Prostate gland (tissue), 2 donors: ENCODE data around the gene NOLC1. TPM values are rescaled to one million over a fixed set of nuclear protein-coding genes. Genes with fewer than 3 reads are reported as not detected.

Experiments used
- DNase-seq: peaks from one replicate; pipeline ENCODE4 v3.0.0-alpha.2; 2019; ENCODE audit warnings: low spot score
- H3K27ac ChIP-seq, 2 donors: fragments of 200-600 bp; sonication (generic); 2 replicates each; pipeline ENCODE4 v1.5.1; 2017 to 2019
- H3K27me3 ChIP-seq: fragments of 200-600 bp; sonication (generic); replicated peaks from 2 replicates; pipeline ENCODE4 v1.5.1; 2019; ENCODE audit not compliant: insufficient read depth
- H3K36me3 ChIP-seq, 2 donors: fragments of 200-600 bp; sonication (generic); 1 replicate in 1 of 2; 2 replicates in 1 of 2; pipeline versions ENCODE4 v1.5.1 to v1.8.1; 2017 to 2019
- H3K4me1 ChIP-seq: fragments of 200-600 bp; sonication (generic); replicated peaks from 2 replicates; pipeline ENCODE4 v1.5.1; 2019
- H3K4me3 ChIP-seq, 2 donors: fragments of 200-600 bp; sonication (generic); 2 replicates each; pipeline ENCODE4 v1.5.1; 2017 to 2019
- H3K9me3 ChIP-seq: fragments of 200-600 bp; sonication (generic); 2 replicates; pipeline ENCODE4 v1.5.1; 2017
- CTCF ChIP-seq, 4 experiments: fragments of 200-600 bp in 2 of 4; fragments of 450-650 bp in 2 of 4; sonication (generic) in 2 of 4; IDR thresholded peaks; 1 replicate in 3 of 4; 2 replicates in 1 of 4; pipeline ENCODE4 v1.5.1; 2016 to 2019; ENCODE audit warnings: antibody characterized with exemption in 4 of 4, mild to moderate bottlenecking in 2 of 4, moderate library complexity in 2 of 4
- POLR2A ChIP-seq: fragments of 450-650 bp; IDR thresholded peaks from one replicate; pipeline ENCODE4 v1.6.1; 2016; ENCODE audit warnings: antibody characterized with exemption, mild to moderate bottlenecking
- POLR2AphosphoS5 ChIP-seq: sonication (generic); formaldehyde crosslinking; IDR thresholded peaks from one replicate; pipeline ENCODE4 v1.6.1; 2017; ENCODE audit warnings: antibody characterized with exemption
- whole genome bisulfite sequencing: methylation state at CpG from one replicate; pipeline ENCODE4 v1.1.5; 2018; 5-methylcytosine and 5-hydroxymethylcytosine counted together
- intact Hi-C: fragments of 100-400 bp; cut with DNase I; formaldehyde crosslinking; loops from one replicate; pipeline ENCODE4 v1.14.2; 2022
- total RNA-seq, 2 donors: library from RNA; depleted of rRNA; stranded (reverse); fragments of >200 nt; gene quantifications; one replicate each; pipeline ENCODE4 v1.1.0, GENCODE V29; 2016

The NOLC1 gene
- total RNA-seq, 2 donors from 2014 or later, result 50.3 to 67.9 TPM

GRCh38 chr10:102121739-102122372, 30.3 kb upstream of the NOLC1 start:
- TF ChIP-seq CTCF (IDR thresholded peaks at IDR 0.05) (no peak), POLR2AphosphoS5 (no peak), POLR2A (no peak)
- no peak for DNase-seq

GRCh38 chr10:102122450-102122849, 29.7 kb upstream of the NOLC1 start:
- TF ChIP-seq POLR2AphosphoS5 (no peak), POLR2A (no peak)
- 100% methylated on average over 1 of the region's 1 CpG for WGBS
- Histone ChIP-seq H3K27ac (peak overlapping the region; percentile 92 to 96), H3K4me3 (no peak overlapping the region), H3K36me3 (no peaks in the 10 kb centered on the region), H3K27me3 (no peaks in the 10 kb centered on the region), H3K9me3 (no peaks in the 10 kb centered on the region), H3K4me1 (peaks cover 17% of the 10 kb centered on the region)
- DNase-seq, result no peak
- intact Hi-C loops, result no loop called here

More at GRCh38 chr10:102121739-102122372, 30.3 kb upstream of the NOLC1 start:
- WGBS, result 41% methylated on average over 6 of the region's 6 CpGs
- no peaks in the 10 kb centered on the region for H3K27me3 ChIP-seq
- intact Hi-C loops, result no loop called here
- H3K9me3 ChIP-seq, result no peaks in the 10 kb centered on the region
- H3K4me1 ChIP-seq, result peaks cover 20% of the 10 kb centered on the region
- H3K36me3 ChIP-seq, result no peaks in the 10 kb centered on the region
- H3K4me3 ChIP-seq, result peak overlapping the region in 1 of 2 donors; percentile 70
- peak overlapping the region; percentile 92 to 96 for H3K27ac ChIP-seq

GRCh38 chr10:102123223-102123622, 29.0 kb upstream of the NOLC1 start:
- Histone ChIP-seq H3K4me3 (no peak overlapping the region), H3K27ac (no peak overlapping the region), H3K4me1 (peaks cover 9% of the 10 kb centered on the region), H3K27me3 (no peaks in the 10 kb centered on the region), H3K9me3 (no peaks in the 10 kb centered on the region), H3K36me3 (no peaks in the 10 kb centered on the region)
- TF ChIP-seq CTCF (IDR thresholded peaks at IDR 0.05) (no peak), POLR2A (no peak), POLR2AphosphoS5 (no peak)
- 86% methylated on average over 3 of the region's 3 CpGs for WGBS
- DNase-seq, result no peak
- intact Hi-C loops, result no loop called here

GRCh38 chr10:102131286-102132170, 20.7 kb upstream of the NOLC1 start:
- 89% methylated on average over 8 of the region's 8 CpGs for WGBS
- peaks cover 8% of the 10 kb centered on the region for H3K4me1 ChIP-seq
- H3K27ac ChIP-seq, result no peak overlapping the region
- TF ChIP-seq POLR2A (no peak), POLR2AphosphoS5 (no peak), CTCF (IDR thresholded peaks at IDR 0.05) (no peak)
- H3K9me3 ChIP-seq, result no peaks in the 10 kb centered on the region
- intact Hi-C loops, result no loop called here
- H3K36me3 ChIP-seq, result no peaks in the 10 kb centered on the region
- no peak overlapping the region for H3K4me3 ChIP-seq
- no peaks in the 10 kb centered on the region for H3K27me3 ChIP-seq
- DNase-seq, result no peak

GRCh38 chr10:102132193-102132562, 20.0 kb upstream of the NOLC1 start:
- intact Hi-C loops, result no loop called here
- H3K4me1 ChIP-seq, result peaks cover 8% of the 10 kb centered on the region

More at GRCh38 chr10:102132193-102132562, 20.0 kb upstream of the NOLC1 start:
- H3K27me3 ChIP-seq, result no peaks in the 10 kb centered on the region
- no peaks in the 10 kb centered on the region for H3K36me3 ChIP-seq
- DNase-seq, result no peak
- TF ChIP-seq POLR2AphosphoS5, result no peak
- no peak for TF ChIP-seq CTCF (IDR thresholded peaks at IDR 0.05)
- TF ChIP-seq POLR2A, result no peak
- peak overlapping the region; percentile 83 to 84 for H3K27ac ChIP-seq
- 23% methylated on average over 8 of the region's 8 CpGs for WGBS
- H3K4me3 ChIP-seq, result peak overlapping the region in 1 of 2 donors; percentile 93
- H3K9me3 ChIP-seq, result no peaks in the 10 kb centered on the region
